ENCODE results near the gene CXXC4.

Gene CXXC4

GRCh38 chr4:104470770-104471169 is 23.9 kb downstream of the CXXC4 start:
- no peak overlapping the region for H3K4me3 ChIP-seq (ENCODE audit: low read depth, low read length)
- no peak for DNase-seq (ENCODE audit: low read depth)
- no peak for TF ChIP-seq CTCF (IDR thresholded peaks at IDR 0.05; ENCODE audit: control insufficient read depth, extremely low read depth, insufficient read depth)

- H3K4me3 ChIP-seq (ENCODE audit: low read depth, low read length), result no peak overlapping the region
- no peak for TF ChIP-seq CTCF (IDR thresholded peaks at IDR 0.05; ENCODE audit: control insufficient read depth, extremely low read depth, insufficient read depth)
These were observed 24.9 kb downstream of the CXXC4 start for GRCh38 chr4:104469794-104470193.

GRCh38 chr4:104465619-104466018 is 29.1 kb downstream of the CXXC4 start:
- DNase-seq (ENCODE audit: low read depth), result no peak
- no peak for TF ChIP-seq CTCF (IDR thresholded peaks at IDR 0.05; ENCODE audit: control insufficient read depth, extremely low read depth, insufficient read depth)
- no peak overlapping the region for H3K4me3 ChIP-seq (ENCODE audit: low read depth, low read length)

More at GRCh38 chr4:104469794-104470193, 24.9 kb downstream of the CXXC4 start:
- DNase-seq (ENCODE audit: low read depth), result no peak

DNA sequence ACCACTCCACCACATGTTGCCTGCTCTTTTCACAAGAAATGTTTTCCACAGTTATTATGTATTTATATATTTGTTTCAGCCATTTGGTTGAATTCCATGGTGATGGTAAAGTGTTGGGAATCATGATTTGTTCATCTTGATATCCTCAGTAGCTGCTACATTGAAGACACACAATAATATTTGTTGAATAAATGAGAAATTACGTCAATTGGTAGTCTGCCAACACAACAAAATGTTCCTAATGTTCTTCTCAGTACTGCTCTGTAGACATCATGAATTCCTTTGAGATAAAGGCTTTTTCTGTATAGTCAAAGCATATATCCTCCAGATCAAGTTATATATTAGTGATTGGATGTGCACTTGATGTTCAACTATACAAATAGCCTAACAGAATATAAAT is 29.5 kb downstream of the CXXC4 start:
- no peak for TF ChIP-seq CTCF (IDR thresholded peaks at IDR 0.05; ENCODE audit: control insufficient read depth, extremely low read depth, insufficient read depth)
- no peak overlapping the region for H3K4me3 ChIP-seq (ENCODE audit: low read depth, low read length)
- no peak for DNase-seq (ENCODE audit: low read depth)

GRCh38 chr4:104462641-104463040 is 32.1 kb downstream of the CXXC4 start:
- H3K4me3 ChIP-seq (ENCODE audit: low read depth, low read length), result no peak overlapping the region
- no peak for TF ChIP-seq CTCF (IDR thresholded peaks at IDR 0.05; ENCODE audit: control insufficient read depth, extremely low read depth, insufficient read depth)
- DNase-seq (ENCODE audit: low read depth), result no peak

DNA sequence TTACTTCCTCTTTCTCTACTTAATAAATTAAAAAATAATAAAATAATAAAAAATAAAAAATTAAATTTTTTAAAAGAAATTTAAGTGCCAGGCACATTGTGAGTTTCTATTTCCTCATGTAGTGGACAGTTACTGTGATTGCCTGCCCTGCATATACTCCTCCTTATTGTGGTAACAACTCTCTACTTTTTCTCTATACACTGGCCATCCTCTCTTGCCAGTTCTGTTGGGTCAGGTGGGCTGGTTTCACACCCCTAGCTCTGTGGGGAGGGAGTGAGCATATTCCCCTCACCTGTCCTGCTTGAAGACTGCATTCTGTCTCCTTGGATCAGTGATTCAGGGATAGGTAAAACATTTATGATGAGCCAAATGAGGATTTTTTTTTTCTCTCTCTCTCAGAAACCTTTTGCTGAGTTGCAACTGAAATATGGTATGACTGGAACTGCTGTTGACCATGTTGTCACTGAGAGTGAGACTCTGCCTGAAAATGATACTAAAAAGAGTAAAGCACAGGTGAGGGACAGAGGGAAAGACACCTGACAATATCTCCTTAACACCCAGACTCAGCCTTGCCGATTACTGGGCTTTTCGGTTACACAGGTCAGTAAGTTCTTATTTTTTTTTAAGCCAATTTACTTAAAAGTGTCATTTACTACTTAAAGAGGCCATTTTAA is 37.2 kb downstream of the CXXC4 start:
- no peak overlapping the region for H3K4me3 ChIP-seq (ENCODE audit: low read depth, low read length)
- no peak for TF ChIP-seq CTCF (IDR thresholded peaks at IDR 0.05; ENCODE audit: control insufficient read depth, extremely low read depth, insufficient read depth)
- DNase-seq (ENCODE audit: low read depth), result no peak

GRCh38 chr4:104451573-104451972 is 43.1 kb downstream of the CXXC4 start:
- TF ChIP-seq CTCF (IDR thresholded peaks at IDR 0.05; ENCODE audit: control insufficient read depth, extremely low read depth, insufficient read depth), result peak; percentile 39

More at GRCh38 chr4:104451573-104451972, 43.1 kb downstream of the CXXC4 start:
- DNase-seq (ENCODE audit: low read depth), result no peak
- H3K4me3 ChIP-seq (ENCODE audit: low read depth, low read length), result no peak overlapping the region
